GM19467 (cell line): Measurements from ENCODE around the gene CAPN15.
"Not testable (repeated sequence)": the region's sequence is repeated elsewhere in the genome, so short reads cannot be mapped to it uniquely, and the experiment has no call there.

ENCODE experiments used
- ATAC-seq: cut with Tn5 transposase; IDR thresholded peaks from one replicate; pipeline ENCODE4 v1.9.1; 2021; ENCODE audit warnings: mild to moderate bottlenecking, moderate library complexity; ENCODE audit not compliant: unreplicated experiment

CAPN15 gene

GRCh38 chr16:527015-527903, at the start of gene CAPN15:
Gene CAPN15 (plus strand): TSS chr16:527712. CDS start chr16:546839, 19,127 bp downstream.
- ATAC-seq: peak; percentile 62

- not testable (repeated sequence) for ATAC-seq
Observed at GRCh38 chr16:478287-478686, 49.2 kb upstream of the CAPN15 start.

GRCh38 chr16:482468-483185, 44.9 kb upstream of the CAPN15 start:
- no peak for ATAC-seq

DNA sequence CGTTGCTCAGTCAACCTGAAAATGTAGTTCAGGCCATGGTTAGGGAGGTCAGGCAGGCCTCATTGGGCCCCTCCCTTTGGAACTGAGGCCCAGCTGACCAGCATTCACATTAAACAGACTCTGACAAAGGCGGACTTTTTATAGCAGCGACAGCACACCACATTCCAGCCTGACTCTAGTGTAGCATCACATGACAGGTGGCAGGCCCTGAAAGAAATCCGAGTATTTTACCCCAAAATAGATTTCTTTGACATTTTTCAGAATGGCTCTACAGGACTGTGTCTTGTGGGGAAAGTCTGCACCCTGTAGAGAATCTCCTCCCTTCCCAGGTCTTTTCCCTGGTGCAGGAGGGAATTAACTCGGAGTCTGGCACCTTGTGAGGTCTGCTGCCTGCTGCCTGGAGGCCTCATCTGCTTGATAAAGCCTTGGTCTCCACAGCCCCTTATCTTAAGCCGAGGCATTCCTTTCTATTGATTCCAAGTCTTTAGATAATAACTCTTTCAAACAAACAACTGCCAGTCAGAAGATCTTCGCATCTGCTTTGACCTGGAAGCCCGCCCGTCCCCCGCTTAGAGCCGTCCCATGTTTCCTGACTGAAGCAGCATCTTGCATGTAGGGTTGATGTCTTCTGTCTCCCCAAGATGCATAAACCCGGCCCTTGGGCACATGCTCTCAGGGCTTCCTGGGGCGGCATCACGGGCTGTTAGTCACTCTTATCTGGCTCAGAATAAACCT, 44.0 kb upstream of the CAPN15 start:
- no peak for ATAC-seq

- no peak for ATAC-seq
Observed at GRCh38 chr16:489606-490005, 37.9 kb upstream of the CAPN15 start.

- no peak for ATAC-seq
Observed at GRCh38 chr16:490768-491167, 36.7 kb upstream of the CAPN15 start.

DNA sequence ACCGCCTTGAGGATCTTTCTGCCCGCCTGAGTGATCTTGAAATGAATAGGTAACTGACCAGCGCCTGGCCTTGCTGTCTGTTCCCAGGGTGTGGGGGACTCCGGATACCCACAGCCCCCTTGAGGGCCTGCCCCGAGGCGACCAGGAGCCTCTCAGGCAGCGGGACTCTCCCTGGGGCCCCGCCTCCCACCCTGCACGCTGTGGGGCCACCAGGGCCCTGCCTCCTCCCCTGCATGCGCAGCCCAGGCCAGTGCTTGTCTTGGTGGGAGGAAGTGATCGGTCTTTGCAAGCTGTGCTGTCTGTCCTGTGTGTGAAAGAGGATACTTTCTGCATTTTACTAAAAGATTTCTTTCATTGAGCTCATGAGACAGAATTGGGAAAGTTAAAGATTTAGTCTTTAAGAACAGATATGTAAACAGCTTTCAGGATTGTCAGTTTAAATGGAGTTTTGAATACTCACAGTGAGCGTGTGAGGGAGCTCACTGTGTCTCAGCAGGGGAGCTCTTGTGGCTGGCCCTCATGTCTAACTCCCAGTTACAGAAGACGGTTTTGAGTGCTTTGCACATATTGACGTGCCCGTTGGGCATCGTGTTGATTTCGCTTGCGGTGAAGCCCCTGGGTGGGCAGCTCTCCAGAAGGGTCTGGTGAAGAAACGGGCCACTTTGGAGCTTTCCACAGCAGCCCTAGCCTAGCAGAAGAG, 36.1 kb upstream of the CAPN15 start:
- no peak for ATAC-seq

GRCh38 chr16:492211-492875, 35.2 kb upstream of the CAPN15 start:
- no peak for ATAC-seq

DNA sequence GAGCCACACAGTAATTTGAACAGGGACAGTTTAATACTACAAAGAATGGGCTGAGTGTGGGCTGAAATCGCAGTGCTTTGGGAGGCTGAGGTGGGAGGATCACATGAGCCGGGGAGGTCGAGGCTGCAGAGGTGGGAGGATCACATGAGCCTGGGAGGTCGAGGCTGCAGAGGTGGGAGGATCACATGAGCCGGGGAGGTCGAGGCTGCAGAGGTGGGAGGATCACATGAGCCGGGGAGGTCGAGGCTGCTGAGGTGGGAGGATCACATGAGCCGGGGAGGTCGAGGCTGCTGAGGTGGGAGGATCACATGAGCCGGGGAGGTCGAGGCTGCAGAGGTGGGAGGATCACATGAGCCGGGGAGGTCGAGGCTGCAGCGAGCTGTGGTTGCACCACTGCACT, 32.8 kb upstream of the CAPN15 start:
- not testable (repeated sequence) for ATAC-seq

DNA sequence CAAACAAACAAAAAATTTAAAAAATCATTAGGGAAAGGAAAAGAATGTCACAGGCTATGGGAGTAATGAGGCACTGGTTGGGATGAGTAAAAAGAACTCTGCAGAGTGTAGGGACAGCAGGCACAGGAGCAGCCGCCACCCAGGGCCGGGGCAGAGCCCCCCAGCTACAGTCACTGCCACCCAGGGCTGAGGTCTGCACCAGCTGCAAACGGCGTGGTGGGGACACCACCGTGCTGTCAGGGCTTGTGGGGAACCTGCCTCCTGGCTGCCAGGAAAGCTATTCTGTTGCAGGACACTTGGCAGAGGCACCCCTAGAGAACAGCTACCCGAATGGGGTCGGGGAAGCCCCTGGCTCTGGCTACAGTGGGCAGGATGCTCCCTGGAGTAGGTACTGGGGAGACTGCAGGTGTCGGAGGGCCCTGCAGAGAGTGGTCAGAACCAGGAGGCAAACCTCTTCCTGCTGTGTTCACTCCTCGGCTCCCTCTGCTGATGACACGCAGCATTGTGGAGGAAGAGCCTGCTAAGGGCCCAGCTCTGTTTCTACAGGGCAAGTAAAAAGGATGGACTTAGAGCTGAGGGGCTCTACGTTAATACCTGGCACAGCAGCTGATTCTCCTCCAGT, 32.3 kb upstream of the CAPN15 start:
- no peak for ATAC-seq

- ATAC-seq: no peak
Observed at GRCh38 chr16:496097-496886, 31.2 kb upstream of the CAPN15 start.

- no peak for ATAC-seq
Observed at GRCh38 chr16:497258-497657, 30.3 kb upstream of the CAPN15 start.

DNA sequence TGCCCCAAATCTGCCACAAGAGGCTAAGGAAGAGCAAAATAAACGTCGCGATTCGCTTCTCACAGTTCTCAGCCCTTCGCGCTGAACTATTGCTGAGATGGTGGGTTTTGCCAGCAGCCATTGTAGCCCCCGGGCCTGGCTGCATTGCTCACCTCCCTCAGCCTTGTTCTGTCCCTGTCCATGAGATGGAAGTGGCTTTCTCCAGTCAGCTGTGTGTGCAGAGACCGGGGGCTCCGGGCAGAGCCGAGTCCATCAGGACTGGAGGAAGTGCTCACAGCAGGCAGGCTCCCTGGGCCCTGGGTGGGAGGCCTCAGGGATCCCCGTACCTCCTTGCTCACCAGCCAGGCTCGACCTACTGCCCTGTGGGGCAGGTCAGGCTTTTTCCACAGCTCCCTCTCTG, 27.6 kb upstream of the CAPN15 start:
- no peak for ATAC-seq

DNA sequence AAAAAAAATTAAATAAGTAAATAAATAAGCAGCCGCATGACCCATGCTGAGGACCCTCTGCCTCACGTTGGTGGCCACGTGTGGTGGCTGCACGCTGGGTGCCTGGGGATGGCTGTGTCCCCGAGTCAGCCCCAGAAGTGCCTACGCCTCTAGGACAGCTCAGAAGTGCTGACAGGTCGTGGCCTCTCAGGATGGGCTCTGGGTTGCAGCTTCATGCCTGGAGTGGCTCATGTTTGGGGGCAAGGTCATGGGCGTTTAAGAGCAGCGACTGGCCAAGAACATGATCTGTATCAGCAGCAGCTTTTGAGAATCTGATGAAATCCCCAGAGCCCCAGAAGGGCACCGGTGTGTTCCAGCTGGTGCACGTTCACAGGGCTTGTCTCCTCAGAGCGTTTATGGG, 26.8 kb upstream of the CAPN15 start:
- ATAC-seq: no peak

- ATAC-seq: no peak
Observed at GRCh38 chr16:502179-502943, 25.2 kb upstream of the CAPN15 start.

GRCh38 chr16:503150-504071, 24.1 kb upstream of the CAPN15 start:
- no peak for ATAC-seq
